K562 (cell line): Measurements from ENCODE around the gene GJA9. TPM values are rescaled to one million over a fixed set of nuclear protein-coding genes. Genes with fewer than 3 reads are reported as not detected.

Source experiments
- ATAC-seq: fragments of 200-7000 bp; cut with Tn5 transposase; 3 replicates; pipeline ENCODE4 v1.9.1; 2020; ENCODE audit warnings: moderate library complexity
- BruUV-seq: library from RNA; stranded (reverse); fragments of 400-500 nt; replicated peaks from 2 replicates; lab custom pipeline; 2021; lab: Mats Ljungman, UMichigan
- CTCF ChIA-PET: fragments of 300-600 bp; formaldehyde crosslinking; extraction: SDS; loops from one replicate; lab custom pipeline; 2021; ENCODE audit warnings: low intra/inter-chr PET ratio; lab: Yijun Ruan, JAX
- POLR2A ChIA-PET: fragments of 300-600, 350-650 bp; sonication (Branson Sonifier 250); formaldehyde crosslinking; extraction: SDS; loops from one replicate; lab custom pipeline; 2021; ENCODE audit warnings: antibody characterized with exemption, inconsistent platforms; lab: Yijun Ruan, JAX
- DNase-seq, 4 experiments: peaks; one replicate each; pipeline versions ENCODE4 v3.0.0 to v3.0.0-alpha.2; 2011 to 2018; ENCODE audit warnings: low spot score in 3 of 4, mixed read lengths in 3 of 4; ENCODE audit errors: extremely low read depth in 1 of 4
- FAIRE-seq: peaks from 2 replicates; lab custom pipeline; 2011; peaks lifted over from hg19 to GRCh38; lab: Jason Lieb, UNC
- H2AFZ ChIP-seq: 2 replicates; pipeline ENCODE4 v1.6.0; 2011; ENCODE audit warnings: low read depth, low read length, control low read depth, inconsistent platforms
- H3K27ac ChIP-seq: fragments of 200-600 bp; 3 replicates; pipeline ENCODE4 v1.8.0; 2011; ENCODE audit warnings: low read depth, mild to moderate bottlenecking, control low read depth, inconsistent platforms, low read length, moderate library complexity, mixed read lengths; ENCODE audit errors: extremely low read depth
- H3K27me3 ChIP-seq, 2 experiments: fragments of 300-600 bp in 1 of 2; 2 replicates in 1 of 2; 3 replicates in 1 of 2; pipeline versions ENCODE4 v1.6.0 to v1.8.0; 2011; ENCODE audit warnings: inconsistent platforms in 2 of 2, low read length in 2 of 2, mild to moderate bottlenecking in 1 of 2, mixed read lengths in 1 of 2, moderate library complexity in 1 of 2; ENCODE audit not compliant: control insufficient read depth in 2 of 2, insufficient read depth in 2 of 2
- H3K36me3 ChIP-seq: fragments of 300-600 bp; 3 replicates; pipeline ENCODE4 v1.8.0; 2011; ENCODE audit warnings: mild to moderate bottlenecking, low read length, inconsistent platforms; ENCODE audit not compliant: control insufficient read depth, insufficient read depth
- H3K4me1 ChIP-seq, 2 experiments: fragments of 200-600 bp in 1 of 2; replicated peaks in 1 of 2; 2 replicates in 1 of 2; 3 replicates in 1 of 2; pipeline versions ENCODE4 v1.5.1 to v1.8.0; 2011; ENCODE audit warnings: inconsistent platforms in 2 of 2, low read length in 2 of 2, mild to moderate bottlenecking in 1 of 2, mixed read lengths in 1 of 2, moderate library complexity in 1 of 2; ENCODE audit not compliant: control insufficient read depth in 2 of 2, insufficient read depth in 2 of 2
- H3K4me2 ChIP-seq: 2 replicates; pipeline ENCODE4 v1.6.1; 2011; ENCODE audit warnings: low read length, control low read depth, inconsistent platforms, mixed read lengths; ENCODE audit not compliant: insufficient read depth
- H3K4me3 ChIP-seq: fragments of 200-600 bp; sonication (generic), shearing (Covaris generic); 2 replicates; pipeline ENCODE4 v1.5.1; 2016; ENCODE audit warnings: control low read depth, inconsistent platforms
- H3K79me2 ChIP-seq: fragments of 200-600 bp; 3 replicates; pipeline ENCODE4 v1.8.0; 2011; ENCODE audit warnings: low read length, inconsistent platforms; ENCODE audit not compliant: control insufficient read depth, insufficient read depth
- H3K9ac ChIP-seq, 2 experiments: 2 replicates each; pipeline versions ENCODE4 v1.6.0 to v1.6.1; 2011; ENCODE audit warnings: low read depth in 2 of 2, low read length in 2 of 2, control low read depth in 1 of 2, inconsistent platforms in 1 of 2, mild to moderate bottlenecking in 1 of 2, mixed read lengths in 1 of 2; ENCODE audit not compliant: insufficient read depth in 1 of 2
- H3K9me1 ChIP-seq: one replicate; pipeline ENCODE4 v1.6.0; 2011; ENCODE audit warnings: inconsistent platforms, mild to moderate bottlenecking, low read length, moderate library complexity; ENCODE audit not compliant: control insufficient read depth, insufficient read depth
- H3K9me3 ChIP-seq: replicated peaks from 2 replicates; pipeline ENCODE4 v1.5.1; 2011; ENCODE audit warnings: low read depth, low read length, inconsistent platforms; ENCODE audit not compliant: control insufficient read depth, insufficient read depth
- H4K20me1 ChIP-seq: replicated peaks from 2 replicates; pipeline ENCODE4 v1.6.1; 2011; ENCODE audit warnings: low read length, inconsistent platforms, mixed read lengths; ENCODE audit not compliant: control insufficient read depth, insufficient read depth
- ATF6 ChIP-seq: sonication (generic); formaldehyde crosslinking; IDR thresholded peaks from 2 replicates; pipeline ENCODE4 v1.4.0; 2020; ENCODE audit warnings: mild to moderate bottlenecking, missing genetic modification reagents
- BRD4 ChIP-seq: fragments of 200-600 bp; sonication (generic); IDR thresholded peaks from 2 replicates; pipeline ENCODE4 v1.6.1; 2017; ENCODE audit warnings: inconsistent platforms
- ELK1 ChIP-seq: sonication (generic); formaldehyde crosslinking; IDR thresholded peaks from 2 replicates; pipeline ENCODE4 v1.8.1; 2022; ENCODE audit warnings: missing genetic modification reagents
- FOXK2 ChIP-seq, 2 experiments: fragments of 450-650 bp; IDR thresholded peaks in 1 of 2; conservative IDR thresholded peaks in 1 of 2; 2 replicates each; pipeline ENCODE4 v1.6.1; 2016; ENCODE audit warnings: low read depth in 2 of 2, mild to moderate bottlenecking in 1 of 2
- GATAD2B ChIP-seq: fragments of 450-650 bp; IDR thresholded peaks from 2 replicates; pipeline ENCODE4 v1.6.1; 2017; ENCODE audit warnings: mild to moderate bottlenecking, borderline replicate concordance
- LARP7 ChIP-seq: fragments of 450-650 bp; IDR thresholded peaks from 2 replicates; pipeline ENCODE4 v1.6.1; 2016
- NR1H2 ChIP-seq: sonication (generic); formaldehyde crosslinking; IDR thresholded peaks from 2 replicates; pipeline ENCODE4 v1.4.0; 2020; ENCODE audit warnings: mild to moderate bottlenecking, missing genetic modification reagents
- TFE3 ChIP-seq: fragments of 450-650 bp; formaldehyde crosslinking; IDR thresholded peaks from 2 replicates; pipeline ENCODE4 v1.4.0; 2020; ENCODE audit warnings: mild to moderate bottlenecking, mixed read lengths
- THRAP3 ChIP-seq: fragments of 450-650 bp; IDR thresholded peaks from 2 replicates; pipeline ENCODE4 v1.6.1; 2016; ENCODE audit warnings: mild to moderate bottlenecking, inconsistent platforms, borderline replicate concordance
- TSHZ1 ChIP-seq: fragments of 250-450 bp; sonication (Bioruptor Pico); IDR thresholded peaks from 2 replicates; pipeline ENCODE4 v1.4.0; 2020; ENCODE audit warnings: mild to moderate bottlenecking, moderate library complexity
- ZBTB17 ChIP-seq: fragments of 450-650 bp; formaldehyde crosslinking; IDR thresholded peaks from 2 replicates; pipeline ENCODE4 v1.4.0; 2020; ENCODE audit warnings: mild to moderate bottlenecking
- ZNF121 ChIP-seq: sonication (generic); formaldehyde crosslinking; conservative IDR thresholded peaks from 2 replicates; pipeline ENCODE4 v1.8.0; 2022; ENCODE audit warnings: missing genetic modification reagents
- ZNF699 ChIP-seq: fragments of 250-450 bp; sonication (Bioruptor Pico); IDR thresholded peaks from 2 replicates; pipeline ENCODE4 v1.8.0; 2021; ENCODE audit warnings: mild to moderate bottlenecking, moderate library complexity; ENCODE audit not compliant: insufficient replicate concordance
- WGBS: fragments of 100-300 bp; shearing (Covaris generic); methylation state at CpG from one replicate; pipeline ENCODE4 v1.1.6; 2016; ENCODE audit warnings: low coverage, mixed read lengths; ENCODE audit not compliant: insufficient coverage; ENCODE audit errors: missing lambda C conversion rate; 5-methylcytosine and 5-hydroxymethylcytosine counted together
- in situ Hi-C: fragments of 300-500 bp; cut with MboI; formaldehyde crosslinking; loops from 4 replicates; pipeline ENCODE4 v1.15.0; 2018; ENCODE audit warnings: inconsistent platforms, mixed read lengths
- intact Hi-C: fragments of 100-400 bp; cut with micrococcal nuclease; formaldehyde crosslinking; loops from 2 replicates; pipeline ENCODE4 v1.14.2; 2022
- polyA plus RNA-seq, 8 experiments: library from polyadenylated mRNA; depleted of rRNA in 4 of 8; stranded (reverse) in 5 of 8; unstranded in 3 of 8; fragments of >200 nt; fragmentation: Nextera tagmentation in 2 of 8; fragmentation: Illumina TruSeq in 1 of 8; extraction: Ambion mirVana in 2 of 8; extraction: Trizol in 1 of 8; gene quantifications; 2 replicates each; pipeline versions ENCODE4 v1.2.1 to v1.2.3, GENCODE V29; 2011 to 2014; ENCODE audit warnings: inconsistent platforms in 1 of 8, missing spikeins in 1 of 8
- total RNA-seq, 7 experiments: library from RNA; depleted of rRNA in 6 of 7; stranded (reverse); fragments of >200 nt in 6 of 7; fragmentation: Illumina TruSeq in 2 of 7; extraction: Trizol in 2 of 7; gene quantifications; 2 replicates each; pipeline versions ENCODE4 v1.2.1 to v1.2.3, GENCODE V29; 2011 to 2021; ENCODE audit warnings: low replicate concordance in 1 of 7

GJA9 gene
- total and polyA plus RNA-seq, 9 of the 15 experiments (the other 6 are each of a cell fraction or from before 2014, with no cell fraction given) = not detected

DNA sequence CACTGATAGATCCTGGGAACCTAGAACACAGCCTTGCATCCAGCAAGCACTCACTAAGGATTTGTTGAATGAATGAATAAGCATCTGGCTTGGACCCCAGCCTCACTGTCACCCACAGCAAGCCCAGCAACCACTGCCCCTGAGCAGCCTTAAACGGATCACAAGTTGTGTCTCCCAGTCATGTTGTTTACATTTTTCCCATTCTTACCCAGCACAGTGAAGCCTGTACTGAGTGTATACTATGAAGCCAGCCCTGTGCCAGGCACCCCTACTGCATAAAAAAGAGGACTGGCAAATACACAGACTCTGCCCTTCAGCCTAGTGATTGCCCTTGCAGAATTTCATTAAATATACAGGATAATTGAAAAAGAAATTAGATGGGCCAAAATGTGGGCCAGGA, 52.0 kb downstream of the GJA9 start:
- H3K27ac ChIP-seq = no peak overlapping the region
- in situ Hi-C loops = no loop called here
- no peak overlapping the region for H2AFZ ChIP-seq
- H3K4me2 ChIP-seq = no peak overlapping the region
- BruUV-seq = no TSS peak
- no peak for FAIRE-seq
- ChIA-PET CTCF (no interaction called here), POLR2A (no interaction called here)
- 16% methylated on average over 1 of the region's 1 CpG for WGBS
- H3K9me3 ChIP-seq = no peaks in the 10 kb centered on the region
- peaks cover 8 to 9% of the 10 kb centered on the region in 2 experiments; a peak in 2 of 5 replicates for H3K27me3 ChIP-seq
- intact Hi-C loops = no loop called here
- no peak for DNase-seq
- H3K4me3 ChIP-seq = no peak overlapping the region
- H3K4me1 ChIP-seq = peaks cover 0 to 9% of the 10 kb centered on the region in 2 experiments; a peak in 2 of 5 replicates
- H3K36me3 ChIP-seq = no peaks in the 10 kb centered on the region
- no peaks in the 10 kb centered on the region for H4K20me1 ChIP-seq
- H3K9ac ChIP-seq = no peak overlapping the region
- no peaks in the 10 kb centered on the region for H3K79me2 ChIP-seq
- H3K9me1 ChIP-seq = no peaks in the 10 kb centered on the region
- ATAC-seq = no peak
- no peak for TF ChIP-seq GATAD2B
- TF ChIP-seq LARP7 = no peak
- no peak for TF ChIP-seq FOXK2 (conservative IDR thresholded peaks at IDR 0.05 in 1 of 2, IDR thresholded peaks at IDR 0.05 in 1 of 2; ENCODE audit: low read depth in 2 of 2)
- TF ChIP-seq BRD4 = no peak
- TF ChIP-seq ELK1 (CRISPR knock-in tag) = no peak
- no peak for TF ChIP-seq THRAP3
- TF ChIP-seq ZBTB17 (CRISPR knock-in tag) = no peak
- TF ChIP-seq ZNF699 (CRISPR knock-in tag) = no peak
- no peak for TF ChIP-seq ATF6 (CRISPR knock-in tag)
- no peak for TF ChIP-seq NR1H2 (CRISPR knock-in tag)
- TF ChIP-seq TFE3 (CRISPR knock-in tag) = no peak
- no peak for TF ChIP-seq ZNF121
- TF ChIP-seq TSHZ1 = no peak
